ENCODE measurements around the gene MRPS27.

DNA sequence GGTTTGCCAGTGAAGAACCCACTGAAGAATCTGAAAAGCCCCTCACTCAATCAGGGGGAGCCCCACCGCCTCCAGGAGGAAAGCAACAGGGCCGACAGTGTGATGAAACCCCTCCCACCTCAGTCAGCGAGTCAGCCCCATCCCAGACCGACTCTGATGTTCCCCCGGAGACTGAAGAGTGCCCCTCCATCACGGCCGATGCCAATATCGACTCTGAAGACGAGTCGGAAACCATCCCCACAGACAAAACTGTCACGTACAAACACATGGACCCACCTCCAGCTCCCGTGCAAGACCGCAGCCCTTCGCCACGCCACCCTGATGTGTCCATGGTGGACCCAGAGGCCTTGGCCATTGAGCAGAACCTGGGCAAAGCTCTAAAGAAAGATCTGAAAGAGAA is 120.4 kb downstream of the MRPS27 start:
- TF ChIP-seq, protein P1, sequence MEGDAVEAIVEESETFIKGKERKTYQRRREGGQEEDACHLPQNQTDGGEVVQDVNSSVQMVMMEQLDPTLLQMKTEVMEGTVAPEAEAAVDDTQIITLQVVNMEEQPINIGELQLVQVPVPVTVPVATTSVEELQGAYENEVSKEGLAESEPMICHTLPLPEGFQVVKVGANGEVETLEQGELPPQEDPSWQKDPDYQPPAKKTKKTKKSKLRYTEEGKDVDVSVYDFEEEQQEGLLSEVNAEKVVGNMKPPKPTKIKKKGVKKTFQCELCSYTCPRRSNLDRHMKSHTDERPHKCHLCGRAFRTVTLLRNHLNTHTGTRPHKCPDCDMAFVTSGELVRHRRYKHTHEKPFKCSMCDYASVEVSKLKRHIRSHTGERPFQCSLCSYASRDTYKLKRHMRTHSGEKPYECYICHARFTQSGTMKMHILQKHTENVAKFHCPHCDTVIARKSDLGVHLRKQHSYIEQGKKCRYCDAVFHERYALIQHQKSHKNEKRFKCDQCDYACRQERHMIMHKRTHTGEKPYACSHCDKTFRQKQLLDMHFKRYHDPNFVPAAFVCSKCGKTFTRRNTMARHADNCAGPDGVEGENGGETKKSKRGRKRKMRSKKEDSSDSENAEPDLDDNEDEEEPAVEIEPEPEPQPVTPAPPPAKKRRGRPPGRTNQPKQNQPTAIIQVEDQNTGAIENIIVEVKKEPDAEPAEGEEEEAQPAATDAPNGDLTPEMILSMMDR (IDR thresholded peaks at IDR 0.05) = no peak
- no peak for TF ChIP-seq POLR2AphosphoS5 (IDR thresholded peaks at IDR 0.05)
- no peak for TF ChIP-seq POLR2A (IDR thresholded peaks at IDR 0.05)

Data from transverse colon (tissue), 4 donors.